GM10266 (cell line): ENCODE results near the gene CXXC5.
A peak's percentile ranks its signal among the peaks of the same experiment; 100 is the strongest.

Experiments
- DNase-seq: peaks from one replicate; pipeline ENCODE4 v3.0.0; 2012; ENCODE audit errors: extremely low spot score
- TF ChIP-seq, protein P1 (sequence below): IDR thresholded peaks from 2 replicates; pipeline ENCODE4 v1.5.1; 2012; ENCODE audit warnings: mild to moderate bottlenecking, low read depth; ENCODE audit not compliant: control insufficient read depth, insufficient read depth; ENCODE audit errors: missing control alignments

CXXC5 gene

DNA sequence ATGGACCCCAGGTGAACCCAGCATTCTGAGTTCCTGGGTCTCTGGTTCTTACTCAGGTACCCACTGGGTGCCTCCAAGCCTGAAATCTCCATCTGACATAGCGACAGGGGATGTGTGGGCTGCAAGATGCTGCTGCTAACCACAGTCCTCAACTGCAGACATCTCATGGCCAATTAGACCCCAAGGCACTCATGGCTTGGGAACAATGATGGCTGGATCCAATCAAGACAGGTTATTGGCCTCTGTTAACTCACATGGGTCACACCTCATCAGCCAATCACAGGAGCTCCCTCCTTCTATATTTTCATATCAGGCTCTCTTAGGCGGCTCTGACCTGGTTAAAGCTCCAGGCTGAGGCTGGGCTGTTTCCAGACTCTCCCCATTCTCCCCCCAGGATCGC is 57.0 kb downstream of the CXXC5 start:
- TF ChIP-seq, protein P1, sequence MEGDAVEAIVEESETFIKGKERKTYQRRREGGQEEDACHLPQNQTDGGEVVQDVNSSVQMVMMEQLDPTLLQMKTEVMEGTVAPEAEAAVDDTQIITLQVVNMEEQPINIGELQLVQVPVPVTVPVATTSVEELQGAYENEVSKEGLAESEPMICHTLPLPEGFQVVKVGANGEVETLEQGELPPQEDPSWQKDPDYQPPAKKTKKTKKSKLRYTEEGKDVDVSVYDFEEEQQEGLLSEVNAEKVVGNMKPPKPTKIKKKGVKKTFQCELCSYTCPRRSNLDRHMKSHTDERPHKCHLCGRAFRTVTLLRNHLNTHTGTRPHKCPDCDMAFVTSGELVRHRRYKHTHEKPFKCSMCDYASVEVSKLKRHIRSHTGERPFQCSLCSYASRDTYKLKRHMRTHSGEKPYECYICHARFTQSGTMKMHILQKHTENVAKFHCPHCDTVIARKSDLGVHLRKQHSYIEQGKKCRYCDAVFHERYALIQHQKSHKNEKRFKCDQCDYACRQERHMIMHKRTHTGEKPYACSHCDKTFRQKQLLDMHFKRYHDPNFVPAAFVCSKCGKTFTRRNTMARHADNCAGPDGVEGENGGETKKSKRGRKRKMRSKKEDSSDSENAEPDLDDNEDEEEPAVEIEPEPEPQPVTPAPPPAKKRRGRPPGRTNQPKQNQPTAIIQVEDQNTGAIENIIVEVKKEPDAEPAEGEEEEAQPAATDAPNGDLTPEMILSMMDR, result no peak
- DNase-seq, result no peak

DNA sequence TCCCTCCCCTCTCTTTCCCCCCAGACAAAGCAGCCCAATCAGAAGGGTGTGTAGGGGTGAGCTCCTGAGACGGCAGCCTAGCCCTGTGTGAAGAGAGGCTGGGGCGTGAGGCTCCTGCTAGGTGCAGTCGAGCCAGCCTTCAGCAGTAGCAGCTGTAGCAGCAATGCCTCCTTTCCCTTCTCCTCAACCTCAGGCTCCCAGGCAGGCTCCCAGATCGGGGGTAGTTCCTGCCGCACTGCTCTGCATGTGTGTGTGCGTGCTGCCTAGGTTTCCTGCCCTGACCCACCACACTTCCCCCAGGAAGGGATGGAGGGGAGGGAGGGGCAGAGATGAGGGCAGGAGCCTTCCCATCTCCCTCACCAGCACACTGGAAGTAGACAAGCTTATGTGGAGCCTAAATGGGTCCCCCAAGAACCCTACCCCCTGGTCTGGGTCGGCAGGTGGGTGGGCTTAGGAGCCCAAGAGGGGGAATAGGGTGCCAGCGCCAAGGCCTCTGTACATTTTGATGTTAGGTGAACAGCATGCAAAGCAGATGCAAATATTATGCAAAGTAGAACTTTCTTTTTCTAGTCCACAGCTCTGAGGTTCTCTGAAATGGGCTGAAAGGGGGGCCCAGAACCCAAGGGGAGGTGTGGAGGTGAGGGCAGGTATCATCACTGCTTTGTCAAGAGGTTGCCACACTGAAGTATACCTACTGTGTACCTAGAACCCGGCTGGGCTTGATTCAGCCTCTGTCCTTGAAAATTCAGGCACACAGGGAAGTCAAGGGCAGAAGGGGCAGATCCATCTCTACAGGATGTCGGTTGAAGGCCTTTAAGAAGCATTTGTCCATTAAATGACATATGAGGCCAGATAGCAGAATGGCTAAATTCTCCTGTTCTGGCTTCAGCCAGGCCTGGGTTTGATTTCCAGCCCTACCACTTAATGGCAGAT is 57.8 kb downstream of the CXXC5 start:
- TF ChIP-seq, protein P1, result no peak
- DNase-seq, result no peak

DNA sequence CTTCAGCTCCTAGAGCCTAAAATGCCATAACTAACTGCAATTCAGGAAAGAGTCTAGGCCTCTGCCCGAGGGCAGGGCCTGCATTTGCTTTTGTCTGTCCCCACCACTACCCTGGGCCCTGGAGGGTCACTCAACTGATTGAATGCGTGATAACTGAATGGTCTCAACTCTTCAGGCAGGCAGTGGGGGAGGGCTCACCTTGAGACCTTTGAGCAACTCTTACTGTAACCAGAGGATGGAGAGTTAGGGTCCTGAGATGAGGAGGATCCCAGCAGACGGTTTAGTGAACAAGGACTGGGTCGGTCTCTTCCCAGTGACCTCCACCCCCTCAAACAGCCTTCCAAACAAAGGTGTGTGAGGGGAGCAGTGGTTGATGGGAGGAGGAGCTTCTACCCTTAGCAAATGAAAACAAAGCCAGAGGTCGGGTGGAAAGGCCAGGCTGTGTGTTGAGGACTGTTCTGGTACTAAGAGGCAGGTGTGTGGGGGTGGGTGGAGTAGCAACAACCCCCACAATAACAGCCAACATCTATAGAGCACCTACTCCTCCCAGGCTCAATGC is 59.4 kb downstream of the CXXC5 start:
- TF ChIP-seq, protein P1, result no peak
- no peak for DNase-seq

DNA sequence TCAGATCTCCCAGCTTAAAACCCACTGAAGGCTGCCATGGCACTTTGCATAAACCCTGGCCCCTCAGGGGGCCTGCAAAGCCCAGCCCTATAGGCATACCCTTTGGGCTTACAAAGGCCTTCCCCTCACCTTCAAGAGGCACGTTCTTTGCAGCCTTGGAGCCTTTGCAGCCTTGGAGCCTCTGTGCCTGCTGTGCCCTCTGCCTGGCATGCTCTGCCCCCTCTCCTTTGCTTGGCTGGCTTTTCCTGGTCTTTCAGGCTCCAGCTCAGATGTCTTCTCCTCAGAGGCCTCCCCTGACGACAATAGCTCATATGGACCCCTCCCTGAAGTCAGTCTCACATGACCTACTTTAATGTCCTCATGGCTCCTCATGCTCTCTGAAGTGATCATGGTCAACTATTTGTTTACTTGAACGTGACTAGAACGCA is 60.3 kb downstream of the CXXC5 start:
- TF ChIP-seq, protein P1, result no peak
- DNase-seq, result no peak

DNA sequence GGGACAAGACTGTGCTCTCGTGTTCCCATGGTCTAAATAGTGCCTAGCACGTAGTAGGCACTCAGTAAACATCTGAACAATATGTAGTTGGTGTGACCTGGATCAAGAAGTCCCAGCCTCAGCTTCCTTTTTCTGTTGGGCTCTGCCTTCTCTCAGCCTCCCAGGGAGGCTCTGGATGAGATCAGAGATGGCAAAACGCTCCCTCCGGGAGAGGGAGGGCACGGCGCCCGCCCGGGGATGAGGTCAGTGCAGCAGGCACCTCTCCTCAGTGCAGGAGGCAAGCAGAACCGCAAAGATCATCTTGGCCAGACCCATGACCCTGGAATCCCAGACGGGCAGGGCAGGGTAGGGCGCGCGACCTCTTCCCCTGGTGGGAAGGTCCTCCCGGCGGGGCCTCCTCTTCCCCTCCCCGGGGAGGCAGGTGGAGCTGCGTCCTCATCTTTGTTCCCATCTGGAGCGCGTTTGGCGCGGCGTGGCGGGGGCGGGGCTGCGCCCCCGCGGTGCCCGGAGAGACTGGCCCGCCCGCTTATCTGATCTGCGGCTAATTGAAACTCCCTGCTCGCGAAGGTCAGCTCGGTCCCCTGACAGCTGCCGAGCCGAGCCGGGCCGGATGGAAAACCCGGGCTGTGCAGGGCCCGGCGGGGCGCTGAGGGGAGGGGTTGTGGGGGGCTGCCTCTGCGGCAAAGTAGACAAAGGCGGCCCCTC is 60.9 kb downstream of the CXXC5 start:
- TF ChIP-seq, protein P1, result no peak
- peak; percentile 65 for DNase-seq

DNA sequence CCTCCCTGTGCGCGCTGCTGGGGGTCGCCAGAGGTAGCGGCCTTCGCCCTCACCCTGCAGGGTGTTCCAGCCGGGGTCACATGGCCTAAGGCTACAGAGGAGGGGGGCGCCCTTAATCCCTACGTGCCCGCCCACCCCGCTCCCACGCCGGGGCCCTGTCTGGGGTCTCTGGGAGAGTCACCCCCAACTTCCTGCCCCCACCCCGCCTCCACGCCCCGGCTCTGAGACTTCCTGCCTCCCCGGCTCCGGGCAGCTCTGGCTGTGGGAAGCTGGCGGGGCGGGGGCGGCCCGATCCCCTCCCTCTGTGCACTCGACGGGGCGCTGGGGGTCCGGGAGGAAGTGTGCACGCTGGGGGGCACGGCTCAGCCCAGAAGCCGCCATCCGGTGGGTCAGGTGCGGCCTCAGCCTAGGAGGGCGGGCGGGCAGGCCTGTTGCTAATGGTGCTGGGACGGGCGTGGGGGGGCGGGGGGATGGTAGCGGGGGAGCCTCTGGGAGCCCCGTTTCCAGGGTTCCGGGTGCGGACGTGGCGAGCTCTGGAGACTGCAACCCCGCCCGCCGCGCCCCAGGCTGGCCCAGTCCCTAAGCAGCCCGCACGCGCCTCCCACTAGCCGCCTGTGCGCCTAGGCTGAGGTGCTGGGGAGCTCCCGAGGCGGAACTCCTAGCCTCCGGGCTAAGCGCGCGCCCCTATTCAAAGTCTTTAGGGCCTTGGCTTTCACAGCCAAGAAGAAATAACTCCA is 61.6 kb downstream of the CXXC5 start:
- TF ChIP-seq, protein P1, result no peak
- peak; percentile 78 for DNase-seq
